Measurements from ENCODE around the gene PALM.
"Not testable (repeated sequence)": the region's sequence is repeated elsewhere in the genome, so short reads cannot be mapped to it uniquely, and the experiment has no call there.

PALM gene

DNA sequence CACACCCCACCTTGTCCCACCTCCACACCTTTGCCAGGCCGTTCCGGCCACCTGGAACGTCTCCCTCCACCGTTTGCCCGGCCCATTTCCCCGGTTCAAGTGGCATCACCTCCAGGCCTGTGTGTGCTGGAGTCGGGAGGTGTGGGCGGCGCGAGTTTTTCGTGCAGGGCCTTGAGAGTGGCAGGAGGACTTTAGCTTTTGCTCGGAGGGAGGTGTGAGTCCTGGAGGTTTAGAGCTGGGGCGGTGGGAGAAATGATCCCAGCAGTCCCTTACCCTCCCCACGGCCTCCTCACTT lies 4.3 kb upstream of the PALM start:
- no peak for DNase-seq (ENCODE audit: low spot score)

- no peak for DNase-seq (ENCODE audit: low spot score)
These were observed 645 bp downstream of the PALM start for GRCh38 chr19:709196-709964.

GRCh38 chr19:709965-710571 lies 1.3 kb downstream of the PALM start:
- peak; percentile 51 for DNase-seq (ENCODE audit: low spot score)

- DNase-seq (ENCODE audit: low spot score): no peak
These were observed 2.0 kb downstream of the PALM start for GRCh38 chr19:710767-711166.

GRCh38 chr19:711254-711653 lies 2.5 kb downstream of the PALM start:
- DNase-seq (ENCODE audit: low spot score): no peak

- no peak for DNase-seq (ENCODE audit: low spot score)
These were observed 6.6 kb downstream of the PALM start for GRCh38 chr19:715347-715746.

- DNase-seq (ENCODE audit: low spot score): peak; percentile 38
These were observed 9.7 kb downstream of the PALM start for GRCh38 chr19:718251-718951.

DNA sequence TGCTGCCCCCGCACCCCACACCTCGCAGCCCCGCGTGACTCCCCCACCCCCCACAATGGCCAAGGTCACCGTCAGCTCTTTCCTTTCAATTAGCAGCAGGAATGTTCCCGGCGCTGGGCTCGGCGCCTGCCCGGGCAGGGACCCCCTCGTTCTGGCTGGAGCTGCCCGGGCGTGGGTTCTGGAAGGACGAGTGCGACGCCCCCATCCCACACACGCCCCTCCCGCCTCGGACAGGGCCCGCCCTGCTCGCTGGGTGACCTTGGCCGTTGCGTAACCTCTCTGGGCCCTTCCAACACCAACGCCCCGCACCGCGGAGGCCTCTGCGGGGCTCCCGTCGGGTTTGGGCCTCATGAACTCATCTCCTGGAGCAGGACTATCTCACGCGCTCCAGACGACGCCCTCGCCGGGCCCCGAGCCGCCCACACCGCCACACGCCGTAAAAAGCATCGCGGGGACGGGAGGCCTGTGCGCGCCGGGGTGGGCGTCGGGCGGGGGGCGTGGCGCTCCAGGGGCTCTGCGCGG lies 10.3 kb downstream of the PALM start:
- DNase-seq (ENCODE audit: low spot score): peak; percentile 66

GRCh38 chr19:719636-720344 lies 11.1 kb downstream of the PALM start:
- peak; percentile 56 for DNase-seq (ENCODE audit: low spot score)

- DNase-seq (ENCODE audit: low spot score): peak; percentile 77
These were observed 11.8 kb downstream of the PALM start for GRCh38 chr19:720345-721160.

GRCh38 chr19:722553-723101 lies 13.9 kb downstream of the PALM start:
- DNase-seq (ENCODE audit: low spot score): no peak

GRCh38 chr19:723247-723646 lies 14.5 kb downstream of the PALM start:
- DNase-seq (ENCODE audit: low spot score): no peak

- DNase-seq (ENCODE audit: low spot score): no peak
These were observed 15.0 kb downstream of the PALM start for GRCh38 chr19:723714-724113.

- DNase-seq (ENCODE audit: low spot score): no peak
These were observed 16.8 kb downstream of the PALM start for GRCh38 chr19:725461-726089.

DNA sequence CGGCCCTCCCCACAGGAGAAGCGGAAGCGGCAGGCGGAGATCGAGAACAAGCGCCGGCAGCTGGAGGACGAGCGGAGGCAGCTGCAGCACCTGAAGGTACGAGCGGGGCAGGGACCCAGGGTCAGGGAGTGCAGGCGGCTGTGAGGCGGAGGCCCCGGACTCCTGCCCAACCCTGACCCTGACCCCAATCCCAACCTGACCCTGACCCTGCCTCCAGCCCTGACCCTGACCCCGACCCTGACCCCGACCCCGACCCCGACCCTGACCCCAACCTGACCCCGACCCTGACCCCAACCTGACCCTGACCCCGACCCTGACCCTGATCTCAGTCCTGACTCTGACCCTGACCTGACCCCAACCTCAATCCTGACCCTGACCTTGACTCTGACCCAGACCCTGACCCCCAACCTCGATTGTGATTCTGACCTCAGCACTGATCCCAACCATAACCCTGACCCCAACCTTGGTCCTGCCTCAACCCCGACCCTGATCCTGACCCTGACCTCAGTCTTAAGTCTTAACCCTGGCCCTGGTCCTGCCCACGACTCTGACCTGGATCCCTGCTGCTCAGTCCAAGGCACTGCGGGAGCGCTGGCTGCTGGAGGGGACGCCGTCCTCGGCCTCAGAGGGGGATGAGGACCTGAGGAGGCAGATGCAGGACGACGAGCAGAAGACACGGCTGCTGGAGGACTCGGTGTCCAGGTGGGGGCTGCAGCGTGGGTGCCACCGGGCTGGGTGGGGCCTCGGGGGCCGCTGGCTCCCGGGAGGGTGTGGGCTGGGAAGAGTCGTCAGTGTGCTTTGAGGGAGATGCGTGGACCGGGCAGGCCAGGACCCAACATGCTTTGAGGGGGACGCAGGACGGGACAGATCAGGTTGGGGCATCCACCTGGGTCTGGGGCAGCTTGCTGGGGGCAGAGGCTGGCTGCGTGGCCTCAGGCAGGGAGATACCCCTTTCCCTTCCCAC lies 18.5 kb downstream of the PALM start:
- no peak for DNase-seq (ENCODE audit: low spot score)

- no peak for DNase-seq (ENCODE audit: low spot score)
These were observed 19.3 kb downstream of the PALM start for GRCh38 chr19:728011-728410.

DNA sequence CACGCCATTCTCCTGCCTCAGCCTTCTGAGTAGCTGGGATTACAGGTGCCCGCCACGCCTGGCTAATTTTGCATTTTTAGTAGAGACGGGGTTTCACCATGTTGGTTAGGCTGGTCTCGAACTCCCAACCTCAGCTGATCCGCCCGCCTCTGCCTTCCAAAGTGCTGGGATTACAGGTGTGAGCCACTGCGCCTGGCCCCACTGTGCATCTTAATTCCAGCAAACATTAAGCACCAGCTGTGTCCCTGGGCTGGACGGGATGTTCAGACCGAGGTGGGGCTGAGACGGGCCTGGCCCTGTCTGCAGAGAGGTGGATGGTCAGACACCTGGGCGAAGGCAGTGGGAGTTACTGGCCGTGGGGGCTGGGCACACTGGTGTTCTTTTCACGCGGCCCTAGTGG lies 20.8 kb downstream of the PALM start:
- not testable (repeated sequence) for DNase-seq (ENCODE audit: low spot score)

- DNase-seq (ENCODE audit: low spot score): no peak
These were observed 21.4 kb downstream of the PALM start for GRCh38 chr19:729965-730668.

DNA sequence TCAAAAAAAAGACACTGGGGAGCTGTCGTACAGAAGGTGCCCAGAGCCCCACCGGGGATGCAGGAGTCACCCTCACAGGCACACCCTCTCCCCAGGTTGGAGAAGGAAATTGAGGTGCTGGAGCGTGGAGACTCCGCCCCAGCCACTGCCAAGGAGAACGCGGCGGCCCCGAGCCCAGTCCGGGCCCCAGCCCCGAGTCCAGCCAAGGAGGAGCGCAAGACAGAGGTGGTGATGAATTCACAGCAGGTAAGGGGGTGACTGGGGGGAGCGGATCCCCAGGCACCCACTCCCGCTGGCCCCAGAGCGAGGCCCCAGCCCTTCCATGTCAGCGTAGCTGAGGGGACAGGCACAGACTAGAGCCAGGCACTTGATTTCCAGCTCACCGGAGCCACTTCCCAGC lies 22.3 kb downstream of the PALM start:
- no peak for DNase-seq (ENCODE audit: low spot score)

Measured in globus pallidus (tissue), 1 donor.